GM19438 (cell line): ENCODE results near the gene SHH.

ENCODE experiments used
- ATAC-seq: cut with Tn5 transposase; IDR thresholded peaks from one replicate; pipeline ENCODE4 v1.9.1; 2021; ENCODE audit warnings: low read depth; ENCODE audit not compliant: unreplicated experiment

Gene SHH

GRCh38 chr7:155770241-155770640, 42.0 kb downstream of the SHH start:
- no peak for ATAC-seq

DNA sequence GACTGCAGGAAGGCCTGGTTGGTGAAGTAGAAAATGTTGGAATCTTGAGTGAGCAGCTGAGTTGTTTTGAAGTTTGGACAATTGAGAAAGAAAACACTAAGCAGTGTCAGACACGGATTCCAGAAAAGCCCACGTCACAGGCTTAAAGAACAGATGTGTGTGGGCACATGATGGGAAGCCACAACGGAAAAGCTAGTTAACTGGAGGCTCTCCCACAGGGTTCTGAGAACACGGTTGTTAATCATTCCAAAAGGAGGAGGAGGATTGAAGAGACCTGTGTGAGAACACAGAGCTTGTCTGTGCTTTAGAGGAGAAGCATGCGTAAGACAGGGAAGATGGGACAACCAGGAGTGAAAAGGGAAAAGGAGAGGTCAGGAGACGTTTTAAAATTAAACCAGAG, 42.6 kb downstream of the SHH start:
- no peak for ATAC-seq

GRCh38 chr7:155766966-155767916, 45.0 kb downstream of the SHH start:
- ATAC-seq: no peak

GRCh38 chr7:155766386-155766785, 45.9 kb downstream of the SHH start:
- ATAC-seq: no peak

DNA sequence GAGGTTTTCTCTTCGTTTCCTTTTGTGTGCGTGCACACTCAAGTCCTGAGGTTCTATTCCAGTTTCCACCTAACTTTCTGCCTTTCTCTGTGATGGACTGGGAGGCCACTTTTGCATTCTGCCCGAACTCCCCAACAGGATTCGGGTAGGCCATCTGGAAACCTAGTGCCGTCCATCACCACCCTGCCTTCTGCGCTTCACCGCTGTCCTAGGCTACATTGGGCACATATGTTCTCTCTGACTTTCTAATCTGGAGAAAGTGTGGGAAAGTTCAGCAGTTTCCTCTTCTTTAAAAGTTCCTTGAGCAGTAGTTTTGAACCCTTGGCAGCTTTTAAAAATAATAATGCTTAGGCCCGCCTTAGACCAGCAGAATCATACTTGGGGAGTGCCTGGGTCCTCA, 46.8 kb downstream of the SHH start:
- ATAC-seq: no peak

DNA sequence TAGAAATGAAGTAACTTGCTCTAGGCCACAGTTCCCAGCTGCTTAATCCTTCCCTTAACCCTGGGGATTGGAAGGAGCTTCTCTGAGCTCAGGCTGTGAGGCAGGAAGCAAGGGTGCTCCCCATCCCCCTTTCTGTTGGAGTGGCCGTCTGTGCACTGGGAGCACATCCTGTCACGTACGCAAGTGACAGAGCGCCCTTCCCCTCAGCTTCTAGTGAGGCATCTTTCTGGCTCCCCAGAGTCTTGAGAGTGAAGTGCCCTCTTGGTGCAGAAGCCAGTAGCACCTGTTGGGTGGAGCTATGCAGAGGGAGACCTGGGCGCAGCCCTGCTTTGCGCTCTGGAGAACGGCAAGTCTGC, 47.8 kb downstream of the SHH start:
- ATAC-seq: peak; percentile 35

GRCh38 chr7:155763691-155764437, 48.4 kb downstream of the SHH start:
- ATAC-seq: peak; percentile 70

GRCh38 chr7:155763122-155763521, 49.1 kb downstream of the SHH start:
- ATAC-seq: no peak

GRCh38 chr7:155762655-155763054, 49.6 kb downstream of the SHH start:
- ATAC-seq: no peak

GRCh38 chr7:155762036-155762435, 50.2 kb downstream of the SHH start:
- ATAC-seq: no peak

DNA sequence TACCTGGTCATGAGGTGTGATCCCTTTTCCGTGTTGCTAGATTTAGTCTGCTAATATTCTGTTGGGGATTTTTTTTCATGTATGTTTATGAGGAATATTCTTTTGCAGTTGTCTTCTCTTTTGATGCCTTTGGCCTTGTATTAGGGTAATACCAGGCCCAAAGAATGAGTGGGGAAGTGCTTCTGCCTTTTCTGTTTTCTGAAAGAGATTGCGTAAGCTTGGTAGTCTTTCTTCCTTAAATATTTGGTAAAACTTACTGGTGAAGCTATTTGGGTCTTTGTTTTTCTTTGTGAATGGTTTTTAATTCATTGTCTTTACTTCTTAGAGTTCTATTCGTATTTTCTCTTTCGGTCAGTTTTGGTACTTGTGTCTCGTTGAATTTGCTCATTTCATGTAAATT, 51.1 kb downstream of the SHH start:
- no peak for ATAC-seq

- ATAC-seq: no peak
Observed at GRCh38 chr7:155759740-155760430, 52.4 kb downstream of the SHH start.

DNA sequence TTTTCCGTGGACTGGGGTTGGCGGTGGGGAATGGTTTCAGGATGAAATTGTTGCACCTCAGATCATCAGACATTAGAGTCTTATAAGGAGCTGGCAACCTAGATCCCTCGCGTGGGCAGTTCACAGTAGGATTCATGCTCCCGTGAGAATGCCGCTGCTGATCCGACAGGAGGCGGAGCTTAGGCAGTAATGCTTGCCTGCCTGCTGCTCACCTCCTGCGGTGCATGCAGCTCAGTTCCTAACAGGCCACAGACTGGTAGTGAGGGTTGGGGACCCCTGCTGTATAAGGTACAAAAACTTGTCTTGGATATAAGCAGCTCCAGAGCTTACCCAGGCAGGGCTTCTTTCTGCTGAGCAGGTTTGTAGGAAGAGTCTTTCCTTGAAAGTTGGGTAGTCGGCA, 53.9 kb downstream of the SHH start:
- ATAC-seq: no peak

GRCh38 chr7:155756322-155756721, 55.9 kb downstream of the SHH start:
- ATAC-seq: no peak

- ATAC-seq: no peak
Observed at GRCh38 chr7:155755026-155755425, 57.2 kb downstream of the SHH start.

GRCh38 chr7:155754165-155754564, 58.1 kb downstream of the SHH start:
- ATAC-seq: no peak

- peak; percentile 9 for ATAC-seq
Observed at GRCh38 chr7:155753446-155753965, 58.8 kb downstream of the SHH start.

GRCh38 chr7:155752756-155753445, 59.4 kb downstream of the SHH start:
- ATAC-seq: peak; percentile 80

DNA sequence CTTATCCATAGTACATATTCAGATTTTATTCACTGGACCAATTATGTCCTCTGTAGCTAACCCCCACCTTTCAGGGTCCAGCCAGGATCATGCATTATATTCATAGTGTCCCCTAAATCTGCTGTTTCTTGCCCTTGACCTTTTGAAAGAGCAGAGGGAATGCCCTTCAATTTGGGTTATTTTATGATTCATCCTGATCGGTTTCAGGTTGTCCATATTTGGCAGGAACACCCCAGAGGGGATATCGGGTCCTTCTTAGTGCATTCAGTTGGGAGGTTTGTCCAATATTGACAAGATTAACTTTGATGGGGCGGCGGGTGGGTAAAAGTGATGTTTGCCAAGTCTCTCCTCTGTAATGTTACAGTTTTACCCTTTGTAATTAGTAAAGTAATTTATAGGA, 60.9 kb downstream of the SHH start:
- no peak for ATAC-seq
